ENCODE data around the gene TSPAN13.

DNA sequence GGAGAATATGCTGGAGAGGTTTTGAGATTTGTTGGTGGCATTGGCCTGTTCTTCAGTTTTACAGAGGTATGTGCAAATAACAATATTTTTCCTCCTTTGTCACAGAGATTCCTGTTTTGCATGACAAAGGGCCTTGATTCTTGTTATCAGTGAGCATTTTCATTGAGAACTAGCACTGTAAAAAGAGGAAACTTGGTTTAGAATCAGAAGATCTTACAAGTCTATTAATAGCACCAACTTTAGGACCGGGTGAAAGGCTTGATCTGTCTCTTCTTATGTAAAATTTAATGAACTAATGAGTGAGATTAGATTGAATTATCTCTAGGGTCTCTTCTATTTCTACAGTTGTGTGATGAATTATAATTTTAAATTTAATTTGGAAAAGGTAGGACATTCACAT is 25.5 kb downstream of the TSPAN13 start:
- no peak for TF ChIP-seq CTCF (IDR thresholded peaks at IDR 0.05; ENCODE audit: borderline replicate concordance, extremely low read depth, low read length, poor library complexity, severe bottlenecking)
- no peak for TF ChIP-seq EZH2 (IDR thresholded peaks at IDR 0.05; ENCODE audit: borderline replicate concordance, low read depth, low read length, severe bottlenecking)

All from DND-41 (cell line).